CD4-positive, alpha-beta T cell treated with Interleukin-2 at 100 ng/mL for 4 hours (primary cell): Measurements from ENCODE around the gene MICAL3.

Experiments
- DNase-seq: peaks from one replicate; pipeline ENCODE4 v3.0.0-alpha.2; 2020; ENCODE audit warnings: low spot score

MICAL3 gene

DNA sequence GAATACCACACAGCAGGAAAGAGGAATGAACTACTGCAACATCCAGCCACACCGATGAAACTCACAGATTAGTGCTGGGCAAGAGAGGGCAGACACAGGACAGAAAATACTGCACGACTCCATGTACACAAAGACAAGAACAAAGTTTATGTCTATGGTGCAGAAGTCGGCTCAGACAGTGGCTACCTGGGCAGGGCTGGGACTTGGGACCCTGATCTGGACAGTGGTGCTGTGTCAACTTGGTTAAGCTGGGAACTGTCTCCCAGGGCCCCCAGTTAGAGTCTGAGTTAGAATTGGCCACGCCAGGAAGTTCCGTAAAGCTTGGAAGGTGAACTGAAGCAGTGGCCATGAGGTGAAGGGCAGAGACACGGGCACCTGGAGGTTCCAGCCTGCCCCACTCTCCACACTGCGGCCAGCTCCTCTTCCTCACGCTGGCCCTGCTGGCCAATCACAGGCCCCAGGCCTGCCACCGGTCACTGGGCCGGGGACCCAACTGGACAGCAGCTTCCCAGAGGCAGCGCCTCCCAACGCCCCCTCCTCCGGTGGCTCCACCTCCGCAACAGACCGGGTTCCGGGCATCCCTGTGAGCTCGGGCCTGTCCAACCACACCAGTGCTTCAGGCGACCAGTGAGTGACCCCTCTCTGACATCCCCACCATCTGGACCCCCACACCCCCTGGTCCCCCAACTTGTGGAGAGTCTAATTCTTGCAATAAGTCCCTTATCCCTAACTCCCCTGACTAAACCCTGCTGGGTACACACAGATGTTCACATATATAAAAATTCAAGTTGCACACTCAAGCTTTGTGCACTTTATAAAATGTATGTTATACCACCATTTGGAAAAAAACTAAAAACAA is 93.7 kb downstream of the MICAL3 start:
- no peak for DNase-seq

DNA sequence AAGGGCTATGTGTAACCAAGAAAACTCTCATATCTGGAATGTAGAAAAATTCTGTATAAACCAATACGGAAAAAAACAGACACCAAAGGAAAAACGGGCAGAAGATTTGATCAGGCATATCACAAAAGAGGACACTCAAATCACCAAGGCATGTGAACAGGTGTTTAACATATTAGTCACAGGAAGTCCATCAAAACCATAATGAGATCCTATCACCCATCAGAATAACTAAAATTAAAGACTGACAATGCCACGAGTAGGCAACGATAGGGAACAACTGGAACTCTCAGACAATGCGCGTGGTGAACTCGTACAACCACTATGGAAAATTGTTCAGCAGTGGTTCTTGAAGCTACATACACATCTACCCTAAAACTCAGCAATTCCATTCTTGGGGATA is 94.5 kb downstream of the MICAL3 start:
- no peak for DNase-seq

DNA sequence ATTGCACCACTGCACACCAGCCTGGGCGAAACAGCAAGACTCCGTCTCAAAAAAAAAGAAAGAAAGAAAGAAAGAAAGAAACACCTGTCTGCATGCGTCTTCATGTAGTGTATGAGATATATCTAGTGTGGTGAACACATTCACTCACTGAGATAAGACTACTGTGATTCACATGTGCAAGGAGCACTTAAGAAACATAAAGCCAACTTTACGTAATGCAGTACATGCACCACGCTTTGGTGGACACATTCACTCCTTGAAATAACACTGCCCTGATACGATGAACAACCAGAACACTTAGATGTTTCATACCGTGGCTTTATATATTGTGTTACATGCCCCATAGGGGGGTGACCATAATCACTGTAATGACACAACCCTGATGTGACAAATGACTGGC is 96.0 kb downstream of the MICAL3 start:
- no peak for DNase-seq

DNA sequence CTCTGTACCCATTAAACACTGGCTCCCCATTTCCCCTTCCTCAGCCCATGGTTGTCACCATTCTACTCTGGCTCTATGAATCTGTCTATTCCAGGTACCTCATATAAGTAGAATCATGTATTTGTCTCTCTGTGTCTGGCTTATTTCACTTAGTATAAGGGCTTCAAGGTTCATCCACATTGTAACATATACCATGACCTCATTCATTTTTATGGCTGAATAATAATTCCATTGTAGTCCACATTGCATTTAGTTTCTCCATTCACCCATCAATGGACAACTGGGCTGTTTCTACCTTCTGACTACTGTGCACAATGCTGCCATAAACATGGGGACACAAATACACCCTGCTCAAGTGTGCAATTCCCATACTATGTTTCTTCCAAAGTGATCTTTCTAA is 97.3 kb downstream of the MICAL3 start:
- DNase-seq = no peak

DNA sequence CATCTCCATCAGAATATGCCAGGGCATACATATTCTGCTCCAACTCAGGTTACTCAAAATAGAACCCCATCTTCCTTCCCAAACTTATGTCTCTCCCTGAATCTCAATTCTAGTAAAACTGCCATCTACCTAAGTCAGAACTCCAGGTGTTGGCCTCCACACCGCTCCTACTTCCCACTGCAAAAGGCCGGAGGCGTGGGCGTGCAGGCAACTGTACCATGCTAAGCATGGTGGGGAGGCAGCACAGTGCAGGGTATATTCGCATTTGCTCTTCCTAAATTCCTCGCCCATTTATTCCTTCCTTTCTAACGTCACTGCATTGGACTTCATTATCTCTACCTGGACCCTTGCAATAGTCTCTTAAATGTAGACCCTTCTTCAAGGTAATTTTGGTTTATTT is 97.8 kb downstream of the MICAL3 start:
- DNase-seq = no peak

DNA sequence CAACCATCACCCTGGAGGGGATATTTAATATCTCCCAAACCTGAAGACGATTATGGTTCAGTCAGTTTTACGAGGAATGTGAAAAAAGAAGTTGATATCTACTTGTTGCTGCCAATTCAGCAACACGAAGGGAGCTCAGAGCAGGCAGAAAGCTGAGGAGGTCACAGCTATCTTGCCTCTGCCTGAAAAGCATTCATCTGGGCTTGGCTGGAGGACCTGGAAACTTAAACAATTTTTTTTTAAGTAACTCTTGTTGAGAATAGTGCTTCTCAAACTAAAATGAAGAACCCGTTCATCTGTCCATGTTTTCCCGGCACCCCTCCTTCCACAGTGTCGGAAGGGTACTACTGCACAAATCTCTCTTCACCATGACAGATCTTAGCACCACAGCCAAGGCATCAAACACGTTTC is 98.9 kb downstream of the MICAL3 start:
- no peak for DNase-seq

DNA sequence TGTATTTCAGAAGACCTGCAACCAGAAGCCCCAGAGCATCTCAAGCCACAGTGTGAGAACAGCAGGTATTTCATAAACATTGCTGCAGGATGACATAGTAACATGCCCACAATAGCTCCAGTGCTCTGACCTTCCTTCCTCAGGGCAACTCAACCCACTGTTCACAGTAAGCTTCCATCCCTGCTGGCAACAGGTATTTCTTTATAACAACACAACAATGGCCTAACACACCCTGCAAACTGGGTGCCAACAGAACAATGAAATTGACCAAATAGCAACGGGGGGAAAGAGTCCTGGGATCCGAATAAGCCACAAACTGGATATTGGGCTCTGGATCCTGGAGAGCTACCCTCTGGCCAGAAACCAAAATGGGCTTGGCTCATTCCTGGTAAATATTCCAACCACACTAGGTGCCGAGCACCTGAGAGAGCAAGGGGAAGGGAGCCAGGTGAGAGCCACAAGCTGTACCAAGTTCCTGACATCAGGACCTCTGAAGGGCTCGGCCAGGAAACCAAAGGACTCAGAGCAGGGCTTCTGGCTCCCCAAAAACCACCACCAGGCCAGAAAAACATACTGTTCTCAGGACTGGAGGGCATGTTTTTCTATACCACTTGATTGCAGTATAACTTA is 99.5 kb downstream of the MICAL3 start:
- DNase-seq = no peak

DNA sequence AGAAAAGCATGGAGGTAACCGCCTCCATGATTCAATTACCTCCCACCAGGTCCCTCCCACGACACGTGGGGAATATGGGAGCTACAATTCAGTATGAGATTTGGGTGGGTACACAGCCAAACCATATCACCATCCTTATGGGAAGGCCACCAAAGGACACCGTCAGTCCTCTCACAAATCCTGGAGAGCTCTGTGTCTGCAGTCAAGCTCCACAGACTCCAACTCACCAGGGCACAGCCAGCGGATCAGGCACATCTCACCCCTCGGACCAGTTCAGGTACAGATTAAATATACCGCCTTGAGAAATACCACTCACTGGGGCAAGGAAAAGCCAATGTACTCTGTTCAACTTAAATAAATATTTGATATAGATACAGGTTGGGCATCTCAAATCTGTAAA is 100.3 kb downstream of the MICAL3 start:
- DNase-seq = no peak

DNA sequence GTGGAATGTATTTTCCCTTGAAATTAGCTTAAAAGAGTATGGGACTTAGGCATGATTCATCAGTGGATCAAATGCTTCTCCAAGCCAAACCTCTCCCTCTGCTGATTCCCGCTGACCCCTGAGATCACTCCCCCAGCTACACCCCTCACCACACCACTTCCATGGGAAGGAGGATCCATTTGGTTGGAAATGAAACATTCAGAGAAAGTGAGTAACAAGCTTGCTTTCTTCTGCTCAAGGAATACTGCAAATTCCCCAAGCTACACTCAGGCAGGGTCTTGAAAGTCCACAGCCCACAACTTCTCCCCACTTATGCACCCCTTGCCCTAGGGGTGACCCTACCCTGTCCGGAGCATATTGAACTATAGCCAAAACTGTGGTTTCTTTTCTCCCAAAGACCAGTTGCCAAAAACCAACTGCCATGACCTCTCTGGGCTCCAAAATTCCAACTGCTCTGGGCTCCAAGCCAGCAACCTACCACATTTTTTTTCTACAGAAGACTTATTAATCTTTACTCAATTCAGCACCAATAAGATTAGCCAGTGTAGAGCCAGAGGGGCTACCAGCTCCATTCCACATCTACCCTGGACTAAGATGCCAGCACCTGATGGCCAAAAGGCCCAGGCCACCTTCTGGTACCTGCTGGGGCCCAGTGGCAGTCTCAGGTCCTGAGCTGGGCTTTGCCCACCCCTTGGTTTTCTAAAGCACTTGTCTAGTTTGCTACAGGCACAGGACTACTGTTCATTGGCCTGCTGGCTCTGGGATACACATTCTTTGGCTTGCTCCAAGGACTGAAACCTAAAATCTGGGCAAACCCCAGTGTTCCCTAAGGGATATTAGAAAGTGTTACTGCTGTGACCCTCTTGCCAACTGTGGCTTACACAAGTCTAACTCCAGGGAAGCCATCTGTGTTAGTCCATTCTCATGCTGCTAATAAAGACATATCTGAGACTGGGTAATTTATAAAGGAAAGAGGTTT is 101.1 kb downstream of the MICAL3 start:
- DNase-seq = no peak

DNA sequence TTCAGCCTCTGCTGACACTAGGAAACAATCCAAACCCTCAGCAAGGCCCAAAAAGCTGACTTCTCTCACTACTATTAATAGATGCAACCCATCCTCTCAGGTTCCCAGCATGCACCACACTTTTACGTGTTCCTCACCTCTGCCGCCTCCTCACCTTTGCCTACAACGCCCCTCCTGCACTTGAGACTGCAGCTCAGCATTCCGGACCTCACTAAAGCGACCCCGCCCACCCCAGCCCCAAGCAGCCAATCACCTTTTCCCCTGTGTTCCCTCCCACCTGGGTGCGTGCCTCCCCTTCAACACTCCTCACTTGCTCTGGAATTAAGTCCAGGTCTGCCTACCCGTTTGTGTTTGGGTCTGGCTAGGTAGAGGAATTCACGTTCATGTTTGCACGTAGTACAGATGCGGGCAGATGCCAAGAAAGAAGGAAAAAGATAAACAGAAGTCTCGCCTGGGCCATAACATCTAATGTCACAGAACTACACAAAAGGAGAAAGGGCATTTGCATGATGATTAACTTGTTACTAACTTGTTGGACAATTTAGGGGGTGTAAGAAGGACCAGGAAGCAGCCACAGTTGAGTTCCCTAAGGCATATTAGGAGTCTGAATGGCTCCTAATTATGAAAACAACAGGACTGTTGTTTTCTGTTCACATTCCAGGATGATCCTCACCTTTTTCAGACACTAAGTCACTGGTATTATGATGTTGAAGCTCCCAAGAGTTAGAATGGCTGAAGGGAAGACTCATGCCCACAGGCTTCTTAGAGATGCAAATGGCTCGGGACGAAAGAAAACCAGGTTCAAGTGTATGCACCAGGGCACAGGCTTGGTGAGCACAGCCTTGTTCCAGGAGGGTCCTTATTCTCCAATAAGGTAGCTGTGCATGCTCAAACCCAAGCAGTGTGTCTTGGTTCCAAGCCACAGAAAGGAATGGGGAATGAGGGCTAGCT is 102.2 kb downstream of the MICAL3 start:
- no peak for DNase-seq

DNA sequence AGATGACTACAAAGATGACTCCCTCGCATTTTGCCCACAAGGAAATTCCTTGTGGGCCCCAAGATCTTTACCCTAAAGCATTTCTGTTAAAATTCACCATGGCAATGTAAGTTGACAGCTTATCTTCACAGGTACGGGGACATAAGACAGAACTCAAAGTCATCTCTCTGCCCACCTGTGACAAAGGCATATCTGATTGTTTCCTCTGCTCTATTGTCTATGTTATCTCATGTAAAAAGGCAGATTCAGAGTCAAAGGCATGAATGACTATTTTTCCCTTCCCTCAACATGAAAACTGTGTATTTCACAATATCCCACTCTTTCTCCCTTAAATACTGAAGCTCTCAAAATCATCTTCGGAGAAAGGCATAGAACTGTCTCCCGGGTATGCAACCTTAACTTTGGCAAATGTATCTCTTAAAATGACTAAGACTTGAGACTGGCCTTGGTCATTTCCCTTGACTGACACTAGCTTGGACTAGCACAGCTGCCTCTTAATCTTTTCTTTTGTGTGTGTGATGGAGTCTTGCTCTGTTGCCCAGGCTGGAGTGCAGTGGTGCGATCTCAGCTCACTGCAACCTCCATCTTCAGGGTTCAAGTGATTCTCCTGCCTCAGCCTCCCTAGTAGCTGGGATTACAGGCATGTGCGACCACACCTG is 103.2 kb downstream of the MICAL3 start:
- DNase-seq = no peak

DNA sequence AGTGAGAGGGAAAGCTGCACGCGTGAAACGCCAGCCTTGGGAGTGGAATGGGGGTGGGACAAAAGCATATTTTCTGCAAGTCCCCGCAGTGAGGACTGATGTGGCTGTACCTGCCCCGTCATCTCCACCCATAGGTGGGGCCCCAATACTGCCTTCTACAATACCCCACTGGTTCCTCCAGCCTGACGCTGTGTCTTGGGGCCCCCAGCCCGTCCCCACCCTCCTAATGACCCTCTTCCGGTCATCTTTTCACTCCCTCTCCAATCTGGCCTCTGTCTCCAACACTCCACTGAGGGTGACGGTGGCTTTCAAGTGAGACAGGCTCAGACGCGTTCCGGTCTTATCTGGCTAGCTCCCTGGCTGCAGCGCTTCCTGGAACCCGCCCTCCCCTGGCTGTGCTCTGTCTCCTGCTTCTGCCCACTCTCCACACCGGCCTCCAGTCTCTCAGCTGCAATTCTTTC is 104.2 kb downstream of the MICAL3 start:
- DNase-seq = no peak

DNA sequence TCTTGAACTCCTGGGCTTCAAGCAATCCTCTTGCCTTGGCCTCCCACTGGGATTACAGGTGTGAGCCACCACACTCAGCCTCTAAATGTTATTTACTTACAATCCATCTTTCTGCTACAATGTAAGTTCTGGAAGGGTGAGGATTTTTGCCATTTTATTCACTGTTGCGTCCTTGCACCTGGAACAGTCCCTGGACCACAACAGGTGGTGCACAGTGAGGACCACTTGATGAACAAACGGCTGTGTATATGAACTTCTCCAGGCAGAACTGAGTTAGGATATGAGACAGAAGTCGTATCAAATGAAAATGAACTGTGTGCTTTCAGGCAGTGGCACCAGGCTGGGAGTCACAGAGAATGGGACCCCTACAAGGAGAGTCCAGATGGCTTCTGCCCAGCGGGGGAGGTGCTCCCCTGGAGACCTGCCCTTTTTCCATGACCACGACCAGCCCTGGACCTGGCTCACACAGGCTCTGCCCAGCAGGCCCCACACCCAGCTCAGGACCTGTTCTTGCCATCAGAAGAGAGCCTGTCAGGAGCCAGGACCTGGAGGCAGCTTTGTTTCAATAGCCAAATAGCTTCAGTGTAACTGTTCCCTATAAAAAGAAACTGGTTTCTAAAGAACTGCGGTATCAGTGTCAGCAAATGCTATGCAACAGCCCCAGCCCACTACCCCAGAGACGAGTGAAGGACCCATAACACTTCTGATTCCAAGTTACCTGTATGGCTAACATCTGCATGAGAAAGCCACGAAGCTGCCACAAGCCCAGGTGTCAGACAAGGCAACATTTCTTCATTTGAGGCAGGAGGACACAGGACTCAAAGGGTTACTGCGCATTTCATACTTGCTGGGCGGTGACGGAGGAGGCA is 104.9 kb downstream of the MICAL3 start:
- DNase-seq = no peak

DNA sequence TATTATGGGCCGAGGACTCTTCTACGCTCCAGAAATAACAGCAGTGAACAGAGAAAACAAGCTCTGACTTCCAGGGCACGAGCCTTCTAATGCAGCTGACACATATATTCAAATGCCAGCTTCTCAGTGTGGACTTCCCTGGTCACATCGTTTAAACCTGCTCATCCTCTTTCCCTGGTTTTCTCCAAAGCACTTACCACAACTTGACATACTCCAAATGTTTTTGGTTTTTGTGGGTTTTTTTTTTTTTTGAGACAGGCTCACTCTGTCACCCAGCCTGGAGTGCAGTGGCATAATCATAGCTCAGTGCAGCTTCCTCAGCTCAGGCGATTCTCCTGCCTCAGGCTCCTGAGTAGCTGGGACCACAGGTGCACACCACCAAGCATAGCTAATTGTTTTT is 105.5 kb downstream of the MICAL3 start:
- no peak for DNase-seq

DNA sequence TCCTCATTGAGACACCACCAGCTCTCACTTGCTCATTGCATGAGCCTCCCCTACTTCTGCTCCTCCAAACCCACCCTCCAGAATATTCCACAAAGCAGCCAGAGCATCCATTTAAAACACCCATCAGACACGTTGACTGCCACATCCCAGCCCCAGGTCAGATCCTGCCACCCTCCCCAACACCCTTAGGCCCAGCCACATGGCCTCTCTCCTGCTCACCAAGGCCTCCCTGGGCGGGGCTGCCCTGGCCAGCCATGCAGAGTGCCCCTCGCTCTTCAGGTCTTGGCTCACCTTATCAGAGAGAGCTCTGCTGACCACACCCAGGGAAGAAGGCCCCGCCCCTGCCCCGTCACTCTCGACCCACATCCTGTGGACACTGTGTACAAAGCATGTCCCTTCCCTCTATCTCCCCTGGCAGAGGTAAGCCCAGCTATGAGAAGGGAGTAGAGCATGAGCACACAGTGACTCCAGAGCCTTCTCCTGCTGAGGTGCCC is 106.8 kb downstream of the MICAL3 start:
- DNase-seq = peak; percentile 5

DNA sequence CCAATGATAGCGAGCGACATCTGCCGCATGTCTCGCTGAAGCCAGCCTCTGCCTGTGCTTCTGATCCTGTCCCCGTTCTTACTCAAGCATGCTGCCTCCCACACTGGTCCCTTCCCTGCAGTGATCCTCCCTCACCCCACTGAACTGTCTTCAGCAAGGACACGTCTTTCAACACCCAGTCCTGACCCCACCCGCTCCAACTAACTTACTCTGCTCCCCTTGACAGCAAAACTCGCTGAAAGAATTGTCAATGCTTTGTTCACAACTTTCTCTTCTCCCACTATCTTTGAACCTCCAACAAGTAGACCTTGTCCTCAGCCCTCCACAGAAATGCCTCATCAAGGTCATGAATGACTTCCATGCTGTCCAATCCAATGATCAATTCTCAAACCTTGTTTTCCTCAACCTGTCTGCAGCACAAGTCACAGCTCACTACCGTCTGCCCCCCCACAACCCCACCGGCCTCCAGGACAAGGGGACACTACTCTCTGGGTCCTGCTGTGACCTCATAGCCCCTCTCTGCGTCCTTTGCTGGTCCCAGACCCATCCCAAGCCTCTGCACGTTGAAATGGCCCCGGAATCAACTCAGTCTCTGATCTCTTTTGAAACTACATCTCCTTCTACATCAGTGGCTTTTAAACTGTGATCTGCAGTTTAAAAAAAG is 108.0 kb downstream of the MICAL3 start:
- DNase-seq = no peak

DNA sequence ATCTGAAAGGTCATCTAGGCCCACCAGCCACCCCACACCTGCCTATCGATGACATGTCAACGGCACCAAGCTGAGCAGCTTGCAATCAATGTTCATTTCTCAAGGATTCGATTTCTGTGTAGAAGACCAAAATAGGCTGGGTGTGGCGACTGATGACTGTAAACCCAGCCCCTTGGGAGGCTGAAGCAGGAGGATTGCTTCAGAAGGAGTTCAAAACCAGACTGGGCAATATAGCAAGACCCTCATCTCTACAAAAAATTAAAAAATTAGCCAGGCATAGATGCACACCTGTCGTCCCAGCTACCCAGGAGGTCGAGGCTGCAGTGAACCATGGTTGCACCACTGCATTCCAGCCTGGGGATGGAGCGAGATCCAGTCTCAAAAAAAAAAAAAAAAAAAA is 108.7 kb downstream of the MICAL3 start:
- no peak for DNase-seq

DNA sequence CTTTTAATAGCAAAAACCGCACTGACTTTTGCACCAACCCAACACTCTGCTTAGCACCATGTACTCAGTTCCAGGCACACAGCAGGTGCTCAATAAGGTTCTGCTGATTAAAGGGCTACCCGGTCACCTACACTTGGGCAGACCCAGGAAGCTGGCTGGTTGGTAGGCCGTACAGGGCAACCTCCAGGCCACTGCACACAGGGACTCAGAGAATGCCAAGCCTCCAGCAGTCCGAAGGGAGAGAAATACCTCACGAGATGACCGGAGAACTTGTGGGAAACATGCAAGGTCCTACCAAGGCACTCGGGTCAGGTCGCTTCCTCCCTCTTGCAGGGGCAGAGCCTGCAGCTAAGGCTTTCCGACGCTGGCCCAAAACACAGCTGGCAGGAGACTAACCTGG is 109.2 kb downstream of the MICAL3 start:
- no peak for DNase-seq

DNA sequence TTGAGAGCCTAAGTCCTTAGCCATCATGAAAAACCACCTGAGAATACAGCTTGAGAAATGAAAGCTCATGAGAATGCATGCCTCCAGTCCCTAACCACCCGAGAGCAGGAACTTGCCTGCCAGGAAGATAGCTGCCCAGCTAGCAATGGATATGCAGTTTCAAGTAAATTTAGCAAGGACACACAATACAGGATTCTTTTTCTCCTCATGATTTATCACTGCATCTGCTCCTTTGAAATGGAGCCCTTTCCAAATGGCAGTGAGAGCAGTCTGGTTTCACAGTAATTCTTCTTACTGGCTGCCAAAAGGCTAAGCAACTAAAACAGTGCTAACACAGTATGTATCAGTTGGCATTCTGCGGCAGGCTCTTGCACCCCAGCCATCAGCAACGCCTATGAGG is 109.9 kb downstream of the MICAL3 start:
- DNase-seq = no peak
